HepG2 (cell line): ENCODE results near the gene GLTPD2. TPM values are rescaled to one million over a fixed set of nuclear protein-coding genes. Genes with fewer than 3 reads are reported as not detected.

ENCODE experiments used
- ATAC-seq: fragments of 200-7000 bp; cut with Tn5 transposase; 3 replicates; pipeline ENCODE4 v1.9.1; 2020; ENCODE audit warnings: mild to moderate bottlenecking, moderate library complexity
- BruUV-seq: library from RNA; stranded (reverse); fragments of 400-500 nt; replicated peaks from 2 replicates; lab custom pipeline; 2021; lab: Mats Ljungman, UMichigan
- CTCF ChIA-PET: fragments of 300-600 bp; formaldehyde crosslinking; extraction: SDS; loops from one replicate; lab custom pipeline; 2021; ENCODE audit warnings: low total read pairs, inconsistent platforms, low intra/inter-chr PET ratio; lab: Yijun Ruan, JAX
- POLR2A ChIA-PET: fragments of 350-600 bp; sonication (Branson Sonifier 250); formaldehyde crosslinking; loops from one replicate; lab custom pipeline; 2020; ENCODE audit warnings: antibody characterized with exemption, inconsistent platforms; lab: Yijun Ruan, JAX
- DNase-seq: peaks from one replicate; pipeline ENCODE4 v3.0.0-alpha.2; 2015; ENCODE audit warnings: low spot score
- FAIRE-seq: peaks from 3 replicates; lab custom pipeline; 2011; peaks lifted over from hg19 to GRCh38; lab: Jason Lieb, UNC
- H2AFZ ChIP-seq: one replicate; pipeline ENCODE4 v1.6.1; 2011; ENCODE audit warnings: low read length, inconsistent platforms
- H3K27ac ChIP-seq: fragments of 300-600 bp; 3 replicates; pipeline ENCODE4 v1.8.0; 2011; ENCODE audit warnings: mixed run types, mild to moderate bottlenecking, mixed read lengths, low read length, inconsistent platforms; ENCODE audit not compliant: insufficient read depth; ENCODE audit errors: extremely low read length
- H3K27me3 ChIP-seq, 2 experiments: fragments of 200-600 bp in 1 of 2; 2 replicates in 1 of 2; 3 replicates in 1 of 2; pipeline versions ENCODE4 v1.6.0 to v1.8.0; 2011; ENCODE audit warnings: low read length in 2 of 2, mild to moderate bottlenecking in 2 of 2, moderate library complexity in 2 of 2, inconsistent platforms in 1 of 2; ENCODE audit not compliant: insufficient read depth in 2 of 2, control insufficient read depth in 1 of 2
- H3K36me3 ChIP-seq, 2 experiments: fragments of 200-600 bp in 1 of 2; replicated peaks in 1 of 2; 2 replicates in 1 of 2; 3 replicates in 1 of 2; pipeline versions ENCODE4 v1.5.1 to v1.8.0; 2011; ENCODE audit warnings: low read length in 2 of 2, inconsistent platforms in 1 of 2; ENCODE audit not compliant: insufficient read depth in 2 of 2, control insufficient read depth in 1 of 2
- H3K4me1 ChIP-seq: 2 replicates; pipeline ENCODE4 v1.5.1; 2012; ENCODE audit warnings: low read length, inconsistent platforms; ENCODE audit not compliant: insufficient read depth
- H3K4me2 ChIP-seq: 2 replicates; pipeline ENCODE4 v1.6.0; 2011; ENCODE audit warnings: low read depth, low read length, inconsistent platforms
- H3K4me3 ChIP-seq, 3 experiments: fragments of 200-600 bp in 1 of 3; sonication (generic), shearing (Covaris generic) in 1 of 3; replicated peaks in 1 of 3; 2 replicates each; pipeline ENCODE4 v1.5.1; 2011 to 2016; ENCODE audit warnings: low read length in 3 of 3, inconsistent platforms in 2 of 3, low read depth in 2 of 3, mild to moderate bottlenecking in 2 of 3, control low read depth in 1 of 3, mixed read lengths in 1 of 3; ENCODE audit not compliant: insufficient read depth in 1 of 3
- H3K79me2 ChIP-seq: one replicate; pipeline ENCODE4 v1.6.1; 2011; ENCODE audit warnings: low read length, inconsistent platforms; ENCODE audit not compliant: insufficient read depth
- H3K9ac ChIP-seq: 2 replicates; pipeline ENCODE4 v1.6.0; 2011; ENCODE audit warnings: mild to moderate bottlenecking, low read depth, low read length, inconsistent platforms; ENCODE audit not compliant: insufficient read depth
- H3K9me3 ChIP-seq: 2 replicates; pipeline ENCODE4 v1.5.1; 2012; ENCODE audit warnings: mild to moderate bottlenecking, low read length
- H4K20me1 ChIP-seq: 2 replicates; pipeline ENCODE4 v1.6.0; 2011; ENCODE audit warnings: inconsistent platforms, mild to moderate bottlenecking, low read length, moderate library complexity; ENCODE audit not compliant: insufficient read depth
- ARID2 ChIP-seq: sonication (generic); formaldehyde crosslinking; IDR thresholded peaks from 2 replicates; pipeline ENCODE4 v1.8.1; 2022; ENCODE audit warnings: mild to moderate bottlenecking, missing genetic modification reagents, borderline replicate concordance
- BCL3 ChIP-seq: sonication (generic); formaldehyde crosslinking; IDR thresholded peaks from 2 replicates; pipeline ENCODE4 v1.5.1; 2020; ENCODE audit warnings: mild to moderate bottlenecking, missing genetic modification reagents, moderate library complexity
- CERS6 ChIP-seq: sonication (generic); formaldehyde crosslinking; IDR thresholded peaks from 2 replicates; pipeline ENCODE4 v1.5.0; 2020; ENCODE audit warnings: missing genetic modification reagents
- CREB3 ChIP-seq: sonication (generic); formaldehyde crosslinking; IDR thresholded peaks from 2 replicates; pipeline ENCODE4 v1.5.0; 2020; ENCODE audit warnings: missing genetic modification reagents
- DDIT3 ChIP-seq: sonication (generic); formaldehyde crosslinking; IDR thresholded peaks from 2 replicates; pipeline ENCODE4 v1.4.0; 2020; ENCODE audit warnings: mild to moderate bottlenecking, missing genetic modification reagents
- ETS1 ChIP-seq: sonication (generic); formaldehyde crosslinking; IDR thresholded peaks from 2 replicates; pipeline ENCODE4 v1.4.0; 2020; ENCODE audit warnings: missing genetic modification reagents
- MAF1 ChIP-seq: sonication (generic); formaldehyde crosslinking; IDR thresholded peaks from 2 replicates; pipeline ENCODE4 v1.5.0; 2020; ENCODE audit warnings: missing genetic modification reagents, borderline replicate concordance
- TFE3 ChIP-seq: IDR thresholded peaks from 2 replicates; pipeline ENCODE4 v1.6.1; 2016
- ZBTB3 ChIP-seq: sonication (generic); formaldehyde crosslinking; IDR thresholded peaks from 2 replicates; pipeline ENCODE4 v1.4.0; 2020; ENCODE audit warnings: low read depth, mild to moderate bottlenecking, moderate library complexity, missing genetic modification reagents, borderline replicate concordance
- ZFP90 ChIP-seq: sonication (generic); formaldehyde crosslinking; IDR thresholded peaks from 2 replicates; pipeline ENCODE4 v1.8.0; 2022; ENCODE audit warnings: missing genetic modification reagents, mild to moderate bottlenecking, inconsistent platforms, borderline replicate concordance
- ZNF3 ChIP-seq: IDR thresholded peaks from 2 replicates; pipeline ENCODE4 v1.7.0; 2017; ENCODE audit warnings: inconsistent platforms
- ZNF337 ChIP-seq: sonication (generic); formaldehyde crosslinking; IDR thresholded peaks from 2 replicates; pipeline ENCODE4 v1.5.1; 2020; ENCODE audit warnings: missing genetic modification reagents, low read depth, mild to moderate bottlenecking, borderline replicate concordance
- ZNF7 ChIP-seq: IDR thresholded peaks from 2 replicates; pipeline ENCODE4 v1.6.1; 2016; ENCODE audit warnings: missing biosample characterization, missing genetic modification reagents
- ZNF740 ChIP-seq: sonication (generic); formaldehyde crosslinking; IDR thresholded peaks from 2 replicates; pipeline ENCODE4 v1.4.0; 2020; ENCODE audit warnings: missing genetic modification reagents
- ZSCAN12 ChIP-seq: sonication (generic); formaldehyde crosslinking; IDR thresholded peaks from 2 replicates; pipeline ENCODE4 v1.9.0; 2021; ENCODE audit warnings: mild to moderate bottlenecking, missing genetic modification reagents
- WGBS: methylation state at CpG from one replicate; pipeline ENCODE4 v1.1.6; 2017; ENCODE audit warnings: low lambda C conversion rate; 5-methylcytosine and 5-hydroxymethylcytosine counted together
- in situ Hi-C: cut with HindIII; loops from 2 replicates; pipeline ENCODE4 v1.10.0; 2017; ENCODE audit warnings: low pct_unique_long_range_greater_than_20kb; ENCODE audit not compliant: extremely low pct_ligation_motif_present
- intact Hi-C: fragments of 100-400 bp; cut with micrococcal nuclease; formaldehyde crosslinking; loops from one replicate; pipeline ENCODE4 v1.10.0; 2022; ENCODE audit not compliant: unreplicated experiment
- polyA plus RNA-seq, 8 experiments: library from polyadenylated mRNA; depleted of rRNA in 3 of 8; stranded (reverse) in 7 of 8; unstranded in 1 of 8; fragments of >200 nt; fragmentation: Illumina TruSeq in 4 of 8; extraction: Trizol in 4 of 8; gene quantifications; 2 replicates each; pipeline versions ENCODE4 v1.2.1 to v1.2.3, GENCODE V29; 2011 to 2016; ENCODE audit warnings: low read depth in 4 of 8, missing spikeins in 1 of 8, mixed read lengths in 1 of 8; ENCODE audit not compliant: insufficient read depth in 1 of 8
- total RNA-seq, 5 experiments: library from RNA; depleted of rRNA; stranded (reverse); fragments of >200 nt; fragmentation: Illumina TruSeq; extraction: Trizol; gene quantifications; 2 replicates each; pipeline ENCODE4 v1.2.3, GENCODE V29; 2016; ENCODE audit warnings: low read depth in 1 of 5

Gene GLTPD2
- total and polyA plus RNA-seq, 2 of the 13 experiments (the other 11 are each of a cell fraction or from before 2014, with no cell fraction given) = 7.5 to 12.9 TPM

GRCh38 chr17:4782652-4783051 lies 6.1 kb upstream of the GLTPD2 start:
- TF ChIP-seq ZNF740 (CRISPR knock-in tag) (no peak), DDIT3 (CRISPR knock-in tag) (no peak), ZSCAN12 (CRISPR knock-in tag) (no peak), ARID2 (CRISPR knock-in tag) (no peak), ZFP90 (CRISPR knock-in tag) (no peak), ZNF337 (CRISPR knock-in tag) (no peak), BCL3 (CRISPR knock-in tag) (no peak), ZNF3 (CRISPR knock-in tag) (no peak), TFE3 (no peak), ZNF7 (CRISPR knock-in tag) (no peak), MAF1 (CRISPR knock-in tag) (no peak), CERS6 (CRISPR knock-in tag) (no peak), ZBTB3 (no peak), CREB3 (CRISPR knock-in tag) (no peak), ETS1 (CRISPR knock-in tag) (no peak)
- no TSS peak for BruUV-seq
- ChIA-PET CTCF (no interaction called here), POLR2A (interaction anchor here (0.6 kb wide), 2 partner anchors 14 to 61 kb away, joined by 3 read pairs; no protein-coding TSS in a partner anchor)
- in situ Hi-C loops (loop anchor here (10.0 kb wide), 1 partner anchor 48 kb away; the partner anchor contains the start of genes CXCL16, MED11 and ZMYND15), intact Hi-C loops (no loop called here)
- Histone ChIP-seq H3K9ac (no peak overlapping the region), H4K20me1 (no peaks in the 10 kb centered on the region), H3K4me1 (peaks cover 33% of the 10 kb centered on the region), H3K4me3 (no peak overlapping the region), H3K27me3 (no peaks in the 10 kb centered on the region), H3K27ac (no peak overlapping the region), H3K79me2 (no peaks in the 10 kb centered on the region), H3K9me3 (no peaks in the 10 kb centered on the region), H3K4me2 (no peak overlapping the region), H2AFZ (no peak overlapping the region), H3K36me3 (peaks cover 6 to 8% of the 10 kb centered on the region in 2 experiments; a peak in 4 of 5 replicates)
- no peak for ATAC-seq
- no peak for FAIRE-seq
- WGBS = 95% methylated on average over 28 of the region's 28 CpGs
- no peak for DNase-seq
